Lower leg skin (tissue), 4 donors: ENCODE data around the gene TKT. TPM values are rescaled to one million over a fixed set of nuclear protein-coding genes. Genes with fewer than 3 reads are reported as not detected.

ENCODE experiments used
- DNase-seq, 2 donors: peaks; one replicate each; pipeline ENCODE4 v3.0.0-alpha.2; 2019; ENCODE audit warnings: low spot score in 2 of 2
- H3K4me3 ChIP-seq: fragments of 200-600 bp; sonication (generic); 2 replicates; pipeline ENCODE4 v1.5.1; 2017; ENCODE audit warnings: mild to moderate bottlenecking, low read depth; ENCODE audit not compliant: poor library complexity, severe bottlenecking
- CTCF ChIP-seq, 3 donors: fragments of 450-650 bp; IDR thresholded peaks; one replicate each; pipeline ENCODE4 v1.5.1; 2016; ENCODE audit warnings: antibody characterized with exemption in 3 of 3, mild to moderate bottlenecking in 3 of 3, moderate library complexity in 2 of 3
- POLR2A ChIP-seq, 2 donors: fragments of 450-650 bp; IDR thresholded peaks; one replicate each; pipeline ENCODE4 v1.6.1; 2016 to 2017; ENCODE audit warnings: antibody characterized with exemption in 2 of 2, mild to moderate bottlenecking in 1 of 2, moderate library complexity in 1 of 2
- WGBS, 2 donors: methylation state at CpG; one replicate each; pipeline ENCODE4 v1.1.5; 2018; 5-methylcytosine and 5-hydroxymethylcytosine counted together
- intact Hi-C: fragments of 100-400 bp; cut with DNase I; formaldehyde crosslinking; loops from one replicate; pipeline ENCODE4 v1.15.0; 2023; ENCODE audit warnings: low total_unique reads
- total RNA-seq, 4 donors: library from RNA; depleted of rRNA; stranded (reverse); fragments of >200 nt; gene quantifications; one replicate each; pipeline ENCODE4 v1.1.0, GENCODE V29; 2016

TKT gene
- total RNA-seq, 4 donors from 2014 or later, result 98.1 to 195 (median 154) TPM

GRCh38 chr3:53258600-53259426 lies 3.0 kb upstream of the TKT start:
- WGBS, 2 donors, result 78% methylated on average over 8 of the region's 8 CpGs
- no peak overlapping the region for H3K4me3 ChIP-seq
- intact Hi-C loops, result no loop called here
- DNase-seq, result no peak
- TF ChIP-seq POLR2A (IDR thresholded peaks at IDR 0.05) (no peak), CTCF (IDR thresholded peaks at IDR 0.05) (no peak)

GRCh38 chr3:53257465-53257864 lies 1.6 kb upstream of the TKT start:
- no peak overlapping the region for H3K4me3 ChIP-seq
- no peak for DNase-seq
- intact Hi-C loops, result no loop called here
- 94 to 98% methylated on average over 4 of the region's 4 CpGs for WGBS, 2 donors
- TF ChIP-seq CTCF (IDR thresholded peaks at IDR 0.05) (no peak), POLR2A (IDR thresholded peaks at IDR 0.05) (no peak)

GRCh38 chr3:53256704-53257055 lies 858 bp upstream of the TKT start:
- no peak overlapping the region for H3K4me3 ChIP-seq
- intact Hi-C loops, result no loop called here
- WGBS, 2 donors, result 94% methylated on average over 5 of the region's 5 CpGs
- DNase-seq, result no peak
- TF ChIP-seq CTCF (IDR thresholded peaks at IDR 0.05), result no peak

- intact Hi-C loops, result no loop called here
- no peak for DNase-seq
- peak overlapping the region; percentile 89 for H3K4me3 ChIP-seq
- WGBS, 2 donors, result 0% methylated on average over 8 to 20 of the region's 44 CpGs
- TF ChIP-seq CTCF (IDR thresholded peaks at IDR 0.05) (no peak), POLR2A (IDR thresholded peaks at IDR 0.05) (no peak)
Observed at GRCh38 chr3:53255423-53255774, 423 bp downstream of the TKT start.

- H3K4me3 ChIP-seq, result peak overlapping the region; percentile 89
- 1% methylated on average over 31 of the region's 32 CpGs for WGBS, 2 donors
- DNase-seq, result peak; percentile 54 to 92
- TF ChIP-seq CTCF (IDR thresholded peaks at IDR 0.05) (no peak), POLR2A (IDR thresholded peaks at IDR 0.05) (no peak)
- intact Hi-C loops, result no loop called here
Observed at GRCh38 chr3:53254509-53255422, 1.1 kb downstream of the TKT start.
